ENCODE data around the gene FAM210B.

GRCh38 chr20:56414842-56415765 is 56.3 kb downstream of the FAM210B start:
- TF ChIP-seq ZNF274 (IDR thresholded peaks at IDR 0.05; ENCODE audit: insufficient read depth, insufficient read length) (no peak), POLR2AphosphoS5 (IDR thresholded peaks at IDR 0.05; ENCODE audit: low read length) (no peak), CTCF (IDR thresholded peaks at IDR 0.05 in 2 of 3, conservative IDR thresholded peaks at IDR 0.05 in 1 of 3; ENCODE audit: control insufficient read depth in 2 of 3, extremely low read depth in 1 of 3, insufficient read depth in 1 of 3, low read depth in 3 of 3, low read length in 3 of 3) (no peak), FOXK2 (IDR thresholded peaks at IDR 0.05) (no peak), SPI1 (IDR thresholded peaks at IDR 0.05; ENCODE audit: borderline replicate concordance, insufficient read depth, low read depth, low read length) (no peak), NR2C2 (IDR thresholded peaks at IDR 0.05; ENCODE audit: borderline replicate concordance, control insufficient read depth, insufficient read length, low read depth) (no peak), RAD51 (IDR thresholded peaks at IDR 0.05) (no peak)
